ENCODE data around the gene PLPP1.

Gene PLPP1

DNA sequence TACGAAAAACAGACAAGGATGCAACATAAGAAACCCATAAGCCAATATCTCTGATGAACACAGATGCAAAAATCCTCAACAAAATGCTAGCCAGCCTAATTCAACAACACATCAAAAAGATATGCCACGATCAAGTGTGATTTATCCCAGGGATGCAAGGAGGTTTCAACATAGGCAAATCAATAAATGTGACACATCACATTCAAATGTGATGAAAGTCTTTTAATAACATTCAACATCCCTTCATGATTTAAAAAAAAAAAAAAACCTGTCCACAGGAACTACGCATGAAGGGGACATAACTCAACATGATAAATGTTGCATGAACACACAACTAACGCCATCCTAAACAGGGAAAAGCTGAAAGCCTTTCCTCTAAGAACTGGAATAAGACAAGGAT, 102.2 kb downstream of the PLPP1 start:
- Histone ChIP-seq H3K36me3 (replicated peaks; ENCODE audit: insufficient read depth, low read length) (no peaks in the 10 kb centered on the region; the same call in 1 of the 2 replicates), H3K4me3 (ENCODE audit: low read length) (no peak overlapping the region)

DNA sequence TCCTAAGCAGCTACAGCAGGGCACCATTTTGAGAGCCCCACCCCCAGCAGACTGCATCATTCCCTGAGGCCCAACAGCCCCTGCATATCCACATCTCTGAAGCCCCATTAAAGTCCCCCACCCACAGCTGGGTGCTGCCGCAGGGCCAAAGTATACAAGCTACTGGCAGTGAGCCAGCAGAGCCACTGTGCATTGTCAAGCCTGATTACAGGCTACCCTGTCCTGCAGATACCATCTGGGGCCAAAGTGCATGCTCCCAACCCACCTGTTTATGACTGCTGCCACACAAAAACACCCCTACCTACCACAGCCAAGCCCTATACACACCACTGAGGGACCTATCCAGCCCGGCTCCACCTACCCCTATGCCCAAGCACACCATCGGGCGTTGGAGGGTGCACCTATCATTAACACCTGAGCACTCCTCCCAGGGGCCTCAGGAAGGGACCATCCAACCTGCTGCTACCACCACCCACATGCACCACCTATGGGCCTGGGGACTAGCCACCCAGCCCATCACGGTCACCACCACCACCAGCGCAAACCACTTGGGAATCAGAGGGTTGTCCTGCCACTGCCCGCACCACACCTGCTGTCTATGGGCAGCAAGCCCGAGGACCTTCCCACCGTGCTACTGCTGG, 105.0 kb downstream of the PLPP1 start:
- H3K27ac ChIP-seq (ENCODE audit: low read length), result no peak overlapping the region
- H4K20me1 ChIP-seq (ENCODE audit: insufficient read depth, low read length), result no peaks in the 10 kb centered on the region
- no peak overlapping the region for H2AFZ ChIP-seq (ENCODE audit: low read length)
- H3K9me3 ChIP-seq (replicated peaks; ENCODE audit: insufficient read depth, low read length), result no peaks in the 10 kb centered on the region
- no peak for DNase-seq
- no peaks in the 10 kb centered on the region for H3F3A ChIP-seq (ENCODE audit: insufficient read depth, low read length)
- no peaks in the 10 kb centered on the region for H3K79me2 ChIP-seq (ENCODE audit: low read length)
- no peaks in the 10 kb centered on the region; the same call in 1 of the 2 replicates for H3K36me3 ChIP-seq (replicated peaks; ENCODE audit: insufficient read depth, low read length)
- H3K9me2 ChIP-seq (replicated peaks; ENCODE audit: insufficient read depth, low read length), result no peaks in the 10 kb centered on the region
- no peak overlapping the region for H3K4me2 ChIP-seq (ENCODE audit: low read depth, low read length)
- H3K4me1 ChIP-seq (ENCODE audit: low read length), result no peaks in the 10 kb centered on the region
- H3K4me3 ChIP-seq (ENCODE audit: low read length), result no peak overlapping the region
- H3K9ac ChIP-seq (ENCODE audit: low read length), result no peak overlapping the region
- no peak for TF ChIP-seq EZH2phosphoT487 (IDR thresholded peaks at IDR 0.05; ENCODE audit: low read length)
- TF ChIP-seq, protein P1, sequence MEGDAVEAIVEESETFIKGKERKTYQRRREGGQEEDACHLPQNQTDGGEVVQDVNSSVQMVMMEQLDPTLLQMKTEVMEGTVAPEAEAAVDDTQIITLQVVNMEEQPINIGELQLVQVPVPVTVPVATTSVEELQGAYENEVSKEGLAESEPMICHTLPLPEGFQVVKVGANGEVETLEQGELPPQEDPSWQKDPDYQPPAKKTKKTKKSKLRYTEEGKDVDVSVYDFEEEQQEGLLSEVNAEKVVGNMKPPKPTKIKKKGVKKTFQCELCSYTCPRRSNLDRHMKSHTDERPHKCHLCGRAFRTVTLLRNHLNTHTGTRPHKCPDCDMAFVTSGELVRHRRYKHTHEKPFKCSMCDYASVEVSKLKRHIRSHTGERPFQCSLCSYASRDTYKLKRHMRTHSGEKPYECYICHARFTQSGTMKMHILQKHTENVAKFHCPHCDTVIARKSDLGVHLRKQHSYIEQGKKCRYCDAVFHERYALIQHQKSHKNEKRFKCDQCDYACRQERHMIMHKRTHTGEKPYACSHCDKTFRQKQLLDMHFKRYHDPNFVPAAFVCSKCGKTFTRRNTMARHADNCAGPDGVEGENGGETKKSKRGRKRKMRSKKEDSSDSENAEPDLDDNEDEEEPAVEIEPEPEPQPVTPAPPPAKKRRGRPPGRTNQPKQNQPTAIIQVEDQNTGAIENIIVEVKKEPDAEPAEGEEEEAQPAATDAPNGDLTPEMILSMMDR (IDR thresholded peaks at IDR 0.05; ENCODE audit: low read length), result no peak
- TF ChIP-seq EZH2 (optimal IDR thresholded peaks at IDR 0.05; ENCODE audit: low read depth, low read length), result no peak
- no peaks in the 10 kb centered on the region for H3K27me3 ChIP-seq (replicated peaks; ENCODE audit: insufficient read depth, low read length)

More for the DNA sequence above, 102.2 kb downstream of the PLPP1 start:
- Histone ChIP-seq H3F3A (ENCODE audit: insufficient read depth, low read length) (no peaks in the 10 kb centered on the region), H3K27me3 (replicated peaks; ENCODE audit: insufficient read depth, low read length) (no peaks in the 10 kb centered on the region), H3K9ac (ENCODE audit: low read length) (no peak overlapping the region), H4K20me1 (ENCODE audit: insufficient read depth, low read length) (no peaks in the 10 kb centered on the region), H3K4me1 (ENCODE audit: low read length) (no peaks in the 10 kb centered on the region), H2AFZ (ENCODE audit: low read length) (no peak overlapping the region), H3K79me2 (ENCODE audit: low read length) (no peaks in the 10 kb centered on the region), H3K9me3 (replicated peaks; ENCODE audit: insufficient read depth, low read length) (no peaks in the 10 kb centered on the region), H3K4me2 (ENCODE audit: low read depth, low read length) (no peak overlapping the region), H3K9me2 (replicated peaks; ENCODE audit: insufficient read depth, low read length) (no peaks in the 10 kb centered on the region), H3K27ac (ENCODE audit: low read length) (no peak overlapping the region)
- DNase-seq, result no peak
- TF ChIP-seq EZH2 (optimal IDR thresholded peaks at IDR 0.05; ENCODE audit: low read depth, low read length), result no peak
- TF ChIP-seq, protein P1 (IDR thresholded peaks at IDR 0.05; ENCODE audit: low read length), result no peak
- TF ChIP-seq EZH2phosphoT487 (IDR thresholded peaks at IDR 0.05; ENCODE audit: low read length), result no peak

DNA sequence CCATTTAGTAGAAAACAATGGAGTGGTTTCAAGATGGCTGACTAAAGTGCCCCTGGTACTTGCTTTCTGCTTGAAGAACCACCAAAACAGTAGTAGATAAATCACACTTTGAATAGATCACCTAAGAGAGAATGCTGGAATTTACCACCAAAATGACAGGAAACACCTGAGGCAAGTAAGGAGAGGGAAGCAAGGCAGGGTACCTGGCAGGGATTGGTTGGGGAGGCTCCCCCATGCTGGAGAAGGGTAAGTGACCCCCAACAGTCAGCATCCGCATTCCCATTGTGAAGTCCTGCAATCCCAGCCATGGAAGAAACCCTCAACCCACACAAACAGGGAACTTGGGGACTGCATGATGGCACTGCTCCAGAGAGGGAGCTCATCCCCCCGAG, 105.5 kb downstream of the PLPP1 start:
- DNase-seq, result no peak
- H3K4me1 ChIP-seq (ENCODE audit: low read length), result no peaks in the 10 kb centered on the region
- no peaks in the 10 kb centered on the region for H4K20me1 ChIP-seq (ENCODE audit: insufficient read depth, low read length)
- no peak overlapping the region for H3K4me3 ChIP-seq (ENCODE audit: low read length)
- H2AFZ ChIP-seq (ENCODE audit: low read length), result no peak overlapping the region
- no peaks in the 10 kb centered on the region for H3K9me3 ChIP-seq (replicated peaks; ENCODE audit: insufficient read depth, low read length)
- no peaks in the 10 kb centered on the region; the same call in 1 of the 2 replicates for H3K36me3 ChIP-seq (replicated peaks; ENCODE audit: insufficient read depth, low read length)
- H3K27ac ChIP-seq (ENCODE audit: low read length), result no peak overlapping the region
- no peaks in the 10 kb centered on the region for H3F3A ChIP-seq (ENCODE audit: insufficient read depth, low read length)
- H3K4me2 ChIP-seq (ENCODE audit: low read depth, low read length), result no peak overlapping the region
- no peaks in the 10 kb centered on the region for H3K27me3 ChIP-seq (replicated peaks; ENCODE audit: insufficient read depth, low read length)
- no peaks in the 10 kb centered on the region for H3K9me2 ChIP-seq (replicated peaks; ENCODE audit: insufficient read depth, low read length)
- H3K79me2 ChIP-seq (ENCODE audit: low read length), result no peaks in the 10 kb centered on the region
- TF ChIP-seq, protein P1 (IDR thresholded peaks at IDR 0.05; ENCODE audit: low read length), result no peak
- TF ChIP-seq EZH2phosphoT487 (IDR thresholded peaks at IDR 0.05; ENCODE audit: low read length) (no peak), EZH2 (optimal IDR thresholded peaks at IDR 0.05; ENCODE audit: low read depth, low read length) (no peak)
- no peak overlapping the region for H3K9ac ChIP-seq (ENCODE audit: low read length)
